Measurements from ENCODE around the gene BMP7.

BMP7 gene

GRCh38 chr20:57266291-57267157 lies at the start of gene BMP7:
BMP7 (minus strand) TSS chr20:57266641; CDS start chr20:57266122, 519 bp downstream.
- H3K4me3 ChIP-seq (ENCODE audit: low read depth, low read length), result no peak within 1 kb of the TSS
- TF ChIP-seq, protein P1, sequence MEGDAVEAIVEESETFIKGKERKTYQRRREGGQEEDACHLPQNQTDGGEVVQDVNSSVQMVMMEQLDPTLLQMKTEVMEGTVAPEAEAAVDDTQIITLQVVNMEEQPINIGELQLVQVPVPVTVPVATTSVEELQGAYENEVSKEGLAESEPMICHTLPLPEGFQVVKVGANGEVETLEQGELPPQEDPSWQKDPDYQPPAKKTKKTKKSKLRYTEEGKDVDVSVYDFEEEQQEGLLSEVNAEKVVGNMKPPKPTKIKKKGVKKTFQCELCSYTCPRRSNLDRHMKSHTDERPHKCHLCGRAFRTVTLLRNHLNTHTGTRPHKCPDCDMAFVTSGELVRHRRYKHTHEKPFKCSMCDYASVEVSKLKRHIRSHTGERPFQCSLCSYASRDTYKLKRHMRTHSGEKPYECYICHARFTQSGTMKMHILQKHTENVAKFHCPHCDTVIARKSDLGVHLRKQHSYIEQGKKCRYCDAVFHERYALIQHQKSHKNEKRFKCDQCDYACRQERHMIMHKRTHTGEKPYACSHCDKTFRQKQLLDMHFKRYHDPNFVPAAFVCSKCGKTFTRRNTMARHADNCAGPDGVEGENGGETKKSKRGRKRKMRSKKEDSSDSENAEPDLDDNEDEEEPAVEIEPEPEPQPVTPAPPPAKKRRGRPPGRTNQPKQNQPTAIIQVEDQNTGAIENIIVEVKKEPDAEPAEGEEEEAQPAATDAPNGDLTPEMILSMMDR (IDR thresholded peaks at IDR 0.05; ENCODE audit: low read depth, low read length), result no peak

GRCh38 chr20:57315976-57316480 lies 49.6 kb upstream of the BMP7 start:
- H3K4me3 ChIP-seq (ENCODE audit: low read depth, low read length), result no peak overlapping the region
- TF ChIP-seq, protein P1 (IDR thresholded peaks at IDR 0.05; ENCODE audit: low read depth, low read length), result no peak

- TF ChIP-seq, protein P1 (IDR thresholded peaks at IDR 0.05; ENCODE audit: low read depth, low read length), result no peak
- H3K4me3 ChIP-seq (ENCODE audit: low read depth, low read length), result no peak overlapping the region
Observed at GRCh38 chr20:57315083-57315975, 48.9 kb upstream of the BMP7 start.

DNA sequence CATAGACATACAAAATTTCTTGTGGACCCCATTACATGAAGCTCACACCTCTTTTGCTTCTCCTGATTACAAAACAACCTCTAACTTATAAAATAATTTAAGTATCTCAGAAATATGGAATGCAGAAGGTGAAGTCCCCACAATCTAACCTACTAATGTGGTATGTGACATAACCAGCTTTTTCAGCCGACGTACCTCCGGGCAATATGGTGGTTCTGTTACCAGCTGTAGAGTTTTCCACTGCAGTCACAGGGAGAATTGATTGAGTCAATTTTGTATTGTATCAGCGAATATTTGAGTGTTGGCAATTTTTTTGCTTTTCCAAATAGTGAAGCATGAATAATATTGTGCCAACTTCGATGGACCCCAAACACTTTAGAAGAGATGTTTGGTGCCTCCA lies 47.5 kb upstream of the BMP7 start:
- TF ChIP-seq, protein P1 (IDR thresholded peaks at IDR 0.05; ENCODE audit: low read depth, low read length), result no peak

GRCh38 chr20:57313230-57313629 lies 46.8 kb upstream of the BMP7 start:
- H3K4me3 ChIP-seq (ENCODE audit: low read depth, low read length), result no peak overlapping the region
- TF ChIP-seq, protein P1 (IDR thresholded peaks at IDR 0.05; ENCODE audit: low read depth, low read length), result no peak

More for the DNA sequence above, 47.5 kb upstream of the BMP7 start:
- no peak overlapping the region for H3K4me3 ChIP-seq (ENCODE audit: low read depth, low read length)

- no peak overlapping the region for H3K4me3 ChIP-seq (ENCODE audit: low read depth, low read length)
- TF ChIP-seq, protein P1 (IDR thresholded peaks at IDR 0.05; ENCODE audit: low read depth, low read length), result no peak
Observed at GRCh38 chr20:57312138-57312537, 45.7 kb upstream of the BMP7 start.

All from WI38 (cell line).